ENCODE measurements around the gene S100A7A. TPM values are rescaled to one million over a fixed set of nuclear protein-coding genes. Genes with fewer than 3 reads are reported as not detected.
"Not testable (repeated sequence)": the region's sequence is repeated elsewhere in the genome, so short reads cannot be mapped to it uniquely, and the experiment has no call there.

The S100A7A gene
- total RNA-seq, 1 donor from 2014 or later: not detected

GRCh38 chr1:153462741-153463140 is 46.4 kb downstream of the S100A7A start:
- not testable (repeated sequence) for DNase-seq

GRCh38 chr1:153465811-153466636 is 49.7 kb downstream of the S100A7A start:
- DNase-seq: no peak

- DNase-seq: no peak
Observed at GRCh38 chr1:153466908-153467307, 50.6 kb downstream of the S100A7A start.

- DNase-seq: no peak
Observed at GRCh38 chr1:153470707-153471106, 54.4 kb downstream of the S100A7A start.

Small RNAs within 50 kb of the gene (small RNA-seq; reads per million reads assigned to genes)
- gene S100A15A: not detected

Other genes starting within 250 kb of the S100A7A start
- not detected for gene LELP1, start 213.1 kb upstream of the S100A7A start, total RNA-seq
- not detected for gene PRR9, start 198.9 kb upstream of the S100A7A start, total RNA-seq
- gene LORICRIN, start 156.8 kb upstream of the S100A7A start, total RNA-seq: not detected
- gene PGLYRP3, start 103.6 kb upstream of the S100A7A start, total RNA-seq: not detected
- not detected for gene PGLYRP4, start 67.7 kb upstream of the S100A7A start, total RNA-seq
- gene S100A9, start 58.7 kb upstream of the S100A7A start, total RNA-seq: 26.5 TPM
- 4.1 TPM for gene S100A12, start 40.9 kb upstream of the S100A7A start, total RNA-seq
- gene S100A8, start 25.4 kb upstream of the S100A7A start, total RNA-seq: 3.9 TPM
- not detected for gene S100A7, start 44.1 kb downstream of the S100A7A start, total RNA-seq
- gene S100A6, start 119.5 kb downstream of the S100A7A start, total RNA-seq: 9.2 TPM
- not detected for gene S100A5, start 124.4 kb downstream of the S100A7A start, total RNA-seq
- 0.62 TPM for gene S100A4, start 129.3 kb downstream of the S100A7A start, total RNA-seq
- not detected for gene S100A3, start 132.7 kb downstream of the S100A7A start, total RNA-seq
- not detected for gene S100A2, start 149.3 kb downstream of the S100A7A start, total RNA-seq
- 13.3 TPM for gene S100A16, start 196.6 kb downstream of the S100A7A start, total RNA-seq
- 0.47 TPM for gene S100A14, start 199.8 kb downstream of the S100A7A start, total RNA-seq
- gene S100A13, start 211.0 kb downstream of the S100A7A start, total RNA-seq: 5.3 TPM
- 0.47 TPM for gene S100A1, start 211.9 kb downstream of the S100A7A start, total RNA-seq
- 77.0 TPM for gene CHTOP, start 217.5 kb downstream of the S100A7A start, total RNA-seq
- gene SNAPIN, start 242.2 kb downstream of the S100A7A start, total RNA-seq: 36.3 TPM

Data from occipital lobe (tissue), 3 donors.